PFSK-1 (cell line): ENCODE data around the gene KCNRG.

Experiments used
- FOXP2 ChIP-seq: optimal IDR thresholded peaks from 2 replicates; pipeline ENCODE3; 2011; ENCODE audit warnings: borderline replicate concordance, control low read depth, inconsistent platforms; ENCODE audit not compliant: insufficient read depth; ENCODE audit errors: extremely low read length, extremely low read depth
- POLR2AphosphoS5 ChIP-seq: IDR thresholded peaks from 2 replicates; pipeline ENCODE4 v1.6.1; 2012; ENCODE audit warnings: low read depth, mild to moderate bottlenecking, control low read depth, low read length, moderate library complexity
- REST ChIP-seq, 2 experiments: IDR thresholded peaks; 2 replicates each; pipeline versions ENCODE4 v1.6.1 to v1.8.0; 2011 to 2012; ENCODE audit warnings: low read depth in 2 of 2, low read length in 2 of 2, control low read depth in 1 of 2, inconsistent platforms in 1 of 2, mild to moderate bottlenecking in 1 of 2, moderate library complexity in 1 of 2; ENCODE audit not compliant: insufficient read depth in 1 of 2
- SIN3A ChIP-seq: IDR thresholded peaks from 2 replicates; pipeline ENCODE4 v1.6.1; 2012; ENCODE audit warnings: mild to moderate bottlenecking, low read length, moderate library complexity, borderline replicate concordance; ENCODE audit not compliant: insufficient read depth
- TAF1 ChIP-seq: IDR thresholded peaks from 2 replicates; pipeline ENCODE4 v1.6.1; 2012; ENCODE audit warnings: low read length, control low read depth, borderline replicate concordance; ENCODE audit not compliant: insufficient read depth

The KCNRG gene

DNA sequence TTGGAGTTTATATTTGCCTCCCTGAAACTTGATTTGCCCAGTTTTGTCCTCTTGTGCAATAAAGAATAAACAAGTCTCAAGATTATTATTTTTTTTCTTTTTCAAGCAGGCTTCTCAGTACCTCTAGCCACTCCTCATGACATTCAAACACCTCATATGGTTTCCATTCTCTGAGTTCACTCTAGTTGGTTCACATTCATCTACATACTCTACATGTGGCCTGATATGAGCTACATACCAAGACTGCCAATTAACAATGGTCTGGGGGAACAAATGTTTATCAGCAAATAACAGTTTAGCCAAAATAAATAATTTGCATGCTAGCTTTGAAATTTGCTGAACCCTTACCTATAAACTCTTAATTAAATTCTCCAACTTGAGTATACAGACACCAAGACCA is 22.5 kb downstream of the KCNRG start:
- TF ChIP-seq SIN3A = no peak

DNA sequence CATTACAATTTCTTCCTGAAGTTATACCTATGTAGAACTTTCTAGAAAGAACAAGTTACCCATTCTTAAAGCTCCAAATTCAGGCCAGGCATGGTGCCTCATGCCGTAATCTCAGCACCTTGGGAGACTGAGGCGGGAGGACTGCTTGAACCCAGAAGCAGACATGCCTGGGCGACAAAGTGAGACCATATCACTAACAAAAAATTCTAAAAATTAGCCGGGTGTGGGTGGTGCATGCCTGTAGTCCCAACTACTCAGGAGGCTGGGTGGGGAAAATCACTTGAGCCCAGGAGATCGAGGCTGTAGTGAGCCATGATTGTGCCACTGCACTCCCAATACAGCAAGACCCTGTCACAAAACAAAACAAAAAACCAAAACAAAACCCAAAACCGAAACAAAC is 23.0 kb downstream of the KCNRG start:
- TF ChIP-seq FOXP2 (no peak), TAF1 (no peak), SIN3A (no peak), POLR2AphosphoS5 (no peak), REST (IDR thresholded peaks at IDR 0.05; ENCODE audit: insufficient read depth in 1 of 2, low read depth in 2 of 2, low read length in 2 of 2) (no peak)

- TF ChIP-seq SIN3A (no peak), POLR2AphosphoS5 (no peak), FOXP2 (no peak), TAF1 (no peak)
Observed at GRCh38 chr13:50052478-50052877, 37.2 kb downstream of the KCNRG start.

DNA sequence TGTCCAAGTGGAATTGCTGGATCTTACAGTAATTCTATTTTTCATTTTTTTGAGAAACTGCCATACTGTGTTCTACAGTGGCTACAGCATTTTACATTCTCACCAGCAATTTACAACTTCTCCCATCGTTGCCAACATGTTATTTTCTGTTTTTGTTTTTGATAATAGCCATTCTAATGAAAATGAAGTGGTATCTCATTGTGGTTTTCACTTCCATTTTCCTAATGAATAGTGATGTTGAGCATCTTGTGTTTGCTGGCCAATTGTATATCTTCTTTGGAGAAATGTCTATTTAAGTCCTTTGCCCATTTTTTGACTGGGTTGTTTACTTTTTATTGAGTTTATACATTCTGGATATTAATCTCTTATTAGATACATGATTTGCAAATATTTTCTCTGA is 38.6 kb downstream of the KCNRG start:
- no peak for TF ChIP-seq FOXP2
- no peak for TF ChIP-seq SIN3A
- no peak for TF ChIP-seq POLR2AphosphoS5
- TF ChIP-seq REST (IDR thresholded peaks at IDR 0.05; ENCODE audit: insufficient read depth in 1 of 2, low read depth in 2 of 2, low read length in 2 of 2) = no peak
- TF ChIP-seq TAF1 = no peak

- no peak for TF ChIP-seq FOXP2
- no peak for TF ChIP-seq POLR2AphosphoS5
- TF ChIP-seq TAF1 = no peak
- TF ChIP-seq SIN3A = no peak
- no peak for TF ChIP-seq REST (IDR thresholded peaks at IDR 0.05; ENCODE audit: insufficient read depth in 1 of 2, low read depth in 2 of 2, low read length in 2 of 2)
Observed at GRCh38 chr13:50055454-50055853, 40.2 kb downstream of the KCNRG start.

- TF ChIP-seq POLR2AphosphoS5 (no peak), TAF1 (no peak), REST (IDR thresholded peaks at IDR 0.05; ENCODE audit: insufficient read depth in 1 of 2, low read depth in 2 of 2, low read length in 2 of 2) (no peak), FOXP2 (no peak), SIN3A (no peak)
Observed at GRCh38 chr13:50060718-50061117, 45.5 kb downstream of the KCNRG start.
